Trophoblast cell (in vitro differentiated cells and primary cell): ENCODE data around the gene PBX3.

ENCODE experiments used
- DNase-seq, 2 donors: peaks; one replicate each; pipeline ENCODE4 v3.0.0-alpha.2; 2016
- H2AFZ ChIP-seq: 2 replicates; pipeline ENCODE4 v1.6.1; 2013; ENCODE audit warnings: low read length, moderate library complexity, mild to moderate bottlenecking; ENCODE audit not compliant: insufficient read depth, poor library complexity
- H2AK5ac ChIP-seq: 2 replicates; pipeline ENCODE4 v1.6.1; 2013; ENCODE audit warnings: mild to moderate bottlenecking, low read length
- H2BK120ac ChIP-seq: 2 replicates; pipeline ENCODE4 v1.6.1; 2013; ENCODE audit warnings: low read length, mild to moderate bottlenecking, moderate library complexity; ENCODE audit not compliant: insufficient read depth, poor library complexity
- H2BK12ac ChIP-seq: 2 replicates; pipeline ENCODE4 v1.6.1; 2013; ENCODE audit warnings: mild to moderate bottlenecking, low read length, moderate library complexity
- H2BK5ac ChIP-seq: 2 replicates; pipeline ENCODE4 v1.6.1; 2013; ENCODE audit warnings: low read length, low read depth, moderate library complexity, mild to moderate bottlenecking; ENCODE audit not compliant: poor library complexity
- H3K14ac ChIP-seq: 2 replicates; pipeline ENCODE4 v1.6.1; 2013; ENCODE audit warnings: mild to moderate bottlenecking, low read length
- H3K18ac ChIP-seq: 2 replicates; pipeline ENCODE4 v1.6.1; 2013; ENCODE audit warnings: mild to moderate bottlenecking, low read length
- H3K23ac ChIP-seq: 2 replicates; pipeline ENCODE4 v1.6.1; 2013; ENCODE audit warnings: low read length
- H3K27ac ChIP-seq: 2 replicates; pipeline ENCODE4 v1.5.1; 2013; ENCODE audit warnings: low read depth, mild to moderate bottlenecking, inconsistent platforms, low read length, moderate library complexity
- H3K27me3 ChIP-seq: 2 replicates; pipeline ENCODE4 v1.6.1; 2013; ENCODE audit warnings: inconsistent platforms, mild to moderate bottlenecking, low read length, moderate library complexity; ENCODE audit not compliant: insufficient read depth
- H3K36me3 ChIP-seq, 2 experiments: 1 replicate in 1 of 2; 2 replicates in 1 of 2; pipeline ENCODE4 v1.6.1; 2013; ENCODE audit warnings: low read length in 2 of 2, mild to moderate bottlenecking in 2 of 2, moderate library complexity in 1 of 2; ENCODE audit not compliant: insufficient read depth in 2 of 2, control insufficient read depth in 1 of 2
- H3K4ac ChIP-seq: 2 replicates; pipeline ENCODE4 v1.6.1; 2013; ENCODE audit warnings: low read depth, mild to moderate bottlenecking, low read length, moderate library complexity
- H3K4me1 ChIP-seq, 2 experiments: 1 replicate in 1 of 2; 2 replicates in 1 of 2; pipeline ENCODE4 v1.6.1; 2013; ENCODE audit warnings: low read length in 2 of 2, mild to moderate bottlenecking in 2 of 2, moderate library complexity in 1 of 2; ENCODE audit not compliant: insufficient read depth in 2 of 2, control insufficient read depth in 1 of 2
- H3K4me2 ChIP-seq: 2 replicates; pipeline ENCODE4 v1.6.1; 2013; ENCODE audit warnings: inconsistent platforms, mild to moderate bottlenecking, low read length, moderate library complexity
- H3K4me3 ChIP-seq: 2 replicates; pipeline ENCODE4 v1.5.1; 2013; ENCODE audit warnings: mild to moderate bottlenecking, low read depth, low read length, inconsistent platforms
- H3K79me1 ChIP-seq: one replicate; pipeline ENCODE4 v1.6.1; 2013; ENCODE audit warnings: low read length
- H3K79me2 ChIP-seq: 2 replicates; pipeline ENCODE4 v1.6.1; 2013; ENCODE audit warnings: low read length, mild to moderate bottlenecking; ENCODE audit not compliant: control insufficient read depth, insufficient read depth, poor library complexity
- H3K9ac ChIP-seq: 2 replicates; pipeline ENCODE4 v1.6.1; 2013; ENCODE audit warnings: mild to moderate bottlenecking, low read length
- H3K9me3 ChIP-seq: 2 replicates; pipeline ENCODE4 v1.6.1; 2013; ENCODE audit warnings: low read depth, mild to moderate bottlenecking, control low read depth, inconsistent platforms, low read length; ENCODE audit not compliant: insufficient read depth
- H4K12ac ChIP-seq: 2 replicates; pipeline ENCODE4 v1.6.1; 2013; ENCODE audit warnings: low read depth, mild to moderate bottlenecking, low read length, moderate library complexity
- H4K8ac ChIP-seq: 2 replicates; pipeline ENCODE4 v1.6.1; 2013; ENCODE audit warnings: low read depth, mild to moderate bottlenecking, low read length, moderate library complexity
- H4K91ac ChIP-seq: one replicate; pipeline ENCODE4 v1.6.1; 2013; ENCODE audit warnings: low read depth, mild to moderate bottlenecking, low read length, moderate library complexity
- WGBS: extraction: QIAGEN DNeasy Blood & Tissue Kit; methylation state at CpG from one replicate; pipeline ENCODE4 v1.1.7; 2013; ENCODE audit warnings: missing lambda C conversion rate; ENCODE audit not compliant: insufficient read length, insufficient coverage; ENCODE audit errors: extremely low coverage; 5-methylcytosine and 5-hydroxymethylcytosine counted together

The PBX3 gene

GRCh38 chr9:125982798-125983406 lies 235.7 kb downstream of the PBX3 start:
- no peak overlapping the region for H3K18ac ChIP-seq
- no peak overlapping the region for H2BK120ac ChIP-seq
- H3K27me3 ChIP-seq = no peaks in the 10 kb centered on the region
- no peaks in the 10 kb centered on the region for H3K79me1 ChIP-seq
- no peaks in the 10 kb centered on the region for H3K36me3 ChIP-seq
- no peak overlapping the region for H4K91ac ChIP-seq
- H3K23ac ChIP-seq = no peak overlapping the region
- no peak overlapping the region for H4K12ac ChIP-seq
- H2BK12ac ChIP-seq = no peak overlapping the region
- H2BK5ac ChIP-seq = no peak overlapping the region
- no peaks in the 10 kb centered on the region for H3K9me3 ChIP-seq
- no peaks in the 10 kb centered on the region for H3K4me1 ChIP-seq
- no peak overlapping the region for H3K4ac ChIP-seq
- WGBS = no CpG with 5 or more reads among the region's 8 CpGs
- no peak overlapping the region for H3K27ac ChIP-seq
- H3K4me3 ChIP-seq = no peak overlapping the region
- no peak for DNase-seq
- H2AK5ac ChIP-seq = no peak overlapping the region
- H3K79me2 ChIP-seq = no peaks in the 10 kb centered on the region
- no peak overlapping the region for H2AFZ ChIP-seq
- H4K8ac ChIP-seq = no peak overlapping the region
- H3K4me2 ChIP-seq = no peak overlapping the region
- no peak overlapping the region for H3K9ac ChIP-seq
- no peak overlapping the region for H3K14ac ChIP-seq

GRCh38 chr9:125983681-125984080 lies 236.5 kb downstream of the PBX3 start:
- no peak overlapping the region for H3K27ac ChIP-seq
- H3K4me2 ChIP-seq = no peak overlapping the region
- H3K4ac ChIP-seq = no peak overlapping the region
- no peak overlapping the region for H2BK12ac ChIP-seq
- no peak overlapping the region for H2BK5ac ChIP-seq
- no peak for DNase-seq
- no CpG with 5 or more reads among the region's 5 CpGs for WGBS
- H2BK120ac ChIP-seq = no peak overlapping the region
- H3K36me3 ChIP-seq = no peaks in the 10 kb centered on the region
- no peak overlapping the region for H3K4me3 ChIP-seq
- no peaks in the 10 kb centered on the region for H3K79me1 ChIP-seq
- no peaks in the 10 kb centered on the region for H3K79me2 ChIP-seq
- H3K14ac ChIP-seq = no peak overlapping the region
- H2AFZ ChIP-seq = no peak overlapping the region
- H3K18ac ChIP-seq = no peak overlapping the region
- no peaks in the 10 kb centered on the region for H3K27me3 ChIP-seq
- H3K9me3 ChIP-seq = no peaks in the 10 kb centered on the region
- H2AK5ac ChIP-seq = no peak overlapping the region
- H3K9ac ChIP-seq = no peak overlapping the region
- H4K8ac ChIP-seq = no peak overlapping the region
- no peak overlapping the region for H4K91ac ChIP-seq
- no peak overlapping the region for H3K23ac ChIP-seq
- no peaks in the 10 kb centered on the region for H3K4me1 ChIP-seq
- H4K12ac ChIP-seq = no peak overlapping the region

- no peak overlapping the region for H3K14ac ChIP-seq
- no peak for DNase-seq
Measured at GRCh38 chr9:125984461-125984860, 237.3 kb downstream of the PBX3 start.

GRCh38 chr9:125985142-125985997 lies 238.2 kb downstream of the PBX3 start:
- Histone ChIP-seq H3K4me2 (no peak overlapping the region), H3K9me3 (no peaks in the 10 kb centered on the region)
- no CpG with 5 or more reads among the region's 14 CpGs for WGBS

More at GRCh38 chr9:125984461-125984860, 237.3 kb downstream of the PBX3 start:
- Histone ChIP-seq H4K12ac (no peak overlapping the region), H4K91ac (no peak overlapping the region), H3K27ac (no peak overlapping the region), H3K4me3 (no peak overlapping the region), H3K4me1 (no peaks in the 10 kb centered on the region), H3K4me2 (no peak overlapping the region), H2BK12ac (no peak overlapping the region), H4K8ac (no peak overlapping the region), H3K79me1 (no peaks in the 10 kb centered on the region), H3K9me3 (no peaks in the 10 kb centered on the region), H3K9ac (no peak overlapping the region), H2BK5ac (no peak overlapping the region), H2AK5ac (no peak overlapping the region), H3K23ac (no peak overlapping the region), H3K79me2 (no peaks in the 10 kb centered on the region), H3K18ac (no peak overlapping the region), H3K27me3 (no peaks in the 10 kb centered on the region), H2AFZ (no peak overlapping the region), H3K36me3 (no peaks in the 10 kb centered on the region), H3K4ac (no peak overlapping the region), H2BK120ac (no peak overlapping the region)
- WGBS = no CpG with 5 or more reads among the region's 2 CpGs

More at GRCh38 chr9:125985142-125985997, 238.2 kb downstream of the PBX3 start:
- H4K12ac ChIP-seq = no peak overlapping the region
- no peaks in the 10 kb centered on the region for H3K79me2 ChIP-seq
- no peak overlapping the region for H3K9ac ChIP-seq
- H3K4ac ChIP-seq = no peak overlapping the region
- no peak overlapping the region for H2AFZ ChIP-seq
- H3K27me3 ChIP-seq = no peaks in the 10 kb centered on the region
- H3K36me3 ChIP-seq = no peaks in the 10 kb centered on the region
- H3K18ac ChIP-seq = no peak overlapping the region
- DNase-seq = no peak
- no peaks in the 10 kb centered on the region for H3K4me1 ChIP-seq
- H2BK12ac ChIP-seq = no peak overlapping the region
- H2BK5ac ChIP-seq = no peak overlapping the region
- H3K27ac ChIP-seq = no peak overlapping the region
- no peak overlapping the region for H2AK5ac ChIP-seq
- no peak overlapping the region for H3K14ac ChIP-seq
- H4K91ac ChIP-seq = no peak overlapping the region
- H3K79me1 ChIP-seq = no peaks in the 10 kb centered on the region
- no peak overlapping the region for H4K8ac ChIP-seq
- H3K23ac ChIP-seq = no peak overlapping the region
- no peak overlapping the region for H3K4me3 ChIP-seq
- H2BK120ac ChIP-seq = no peak overlapping the region
